HEK293T (cell line): Measurements from ENCODE around the gene CACNG1.

Experiments
- CTCF ChIA-PET: fragments of 350-600 bp; formaldehyde crosslinking; extraction: SDS; loops from one replicate; lab custom pipeline; 2021; ENCODE audit warnings: antibody characterized with exemption, inconsistent platforms; lab: Yijun Ruan, JAX
- POLR2A ChIA-PET: fragments of 350-600 bp; formaldehyde crosslinking; extraction: SDS; loops from one replicate; lab custom pipeline; 2020; ENCODE audit warnings: antibody characterized with exemption, inconsistent platforms; lab: Yijun Ruan, JAX
- DNase-seq: peaks from one replicate; pipeline ENCODE4 v3.0.0; 2012; ENCODE audit warnings: mixed read lengths; ENCODE audit errors: extremely low spot score
- ARNT ChIP-seq: fragments of 450-650 bp; IDR thresholded peaks from 2 replicates; pipeline ENCODE4 v1.6.1; 2017; ENCODE audit warnings: mild to moderate bottlenecking
- BHLHE40 ChIP-seq: fragments of 450-650 bp; IDR thresholded peaks from 2 replicates; pipeline ENCODE4 v1.6.1; 2016; ENCODE audit warnings: mild to moderate bottlenecking, moderate library complexity, borderline replicate concordance
- CTBP1 ChIP-seq: fragments of 450-650 bp; IDR thresholded peaks from 2 replicates; pipeline ENCODE4 v1.6.1; 2016; ENCODE audit warnings: borderline replicate concordance
- ELF4 ChIP-seq: fragments of 450-650 bp; IDR thresholded peaks from 2 replicates; pipeline ENCODE4 v1.6.1; 2017; ENCODE audit warnings: antibody characterized with exemption
- FOXA1 ChIP-seq: fragments of 450-650 bp; IDR thresholded peaks from 2 replicates; pipeline ENCODE4 v1.6.1; 2016; ENCODE audit warnings: mild to moderate bottlenecking
- FOXK2 ChIP-seq: fragments of 450-650 bp; IDR thresholded peaks from 2 replicates; pipeline ENCODE4 v1.6.1; 2016; ENCODE audit warnings: mild to moderate bottlenecking
- FOXM1 ChIP-seq: fragments of 450-650 bp; IDR thresholded peaks from 2 replicates; pipeline ENCODE4 v1.6.1; 2017; ENCODE audit warnings: mild to moderate bottlenecking, borderline replicate concordance
- HDGF ChIP-seq: fragments of 450-650 bp; IDR thresholded peaks from 2 replicates; pipeline ENCODE4 v1.6.1; 2017; ENCODE audit warnings: antibody characterized with exemption, borderline replicate concordance
- L3MBTL2 ChIP-seq: fragments of 450-650 bp; conservative IDR thresholded peaks from 2 replicates; pipeline ENCODE4 v1.6.1; 2016; ENCODE audit warnings: mild to moderate bottlenecking
- LEF1 ChIP-seq: fragments of 450-650 bp; IDR thresholded peaks from 2 replicates; pipeline ENCODE4 v1.6.1; 2017; ENCODE audit warnings: mild to moderate bottlenecking, borderline replicate concordance
- NFRKB ChIP-seq: fragments of 450-650 bp; IDR thresholded peaks from 2 replicates; pipeline ENCODE4 v1.6.1; 2016; ENCODE audit warnings: mild to moderate bottlenecking, moderate library complexity
- PKNOX1 ChIP-seq: fragments of 450-650 bp; IDR thresholded peaks from 2 replicates; pipeline ENCODE4 v1.6.1; 2016
- SP1 ChIP-seq: fragments of 450-650 bp; IDR thresholded peaks from 2 replicates; pipeline ENCODE4 v1.6.1; 2017
- SUZ12 ChIP-seq: fragments of 450-650 bp; IDR thresholded peaks from 2 replicates; pipeline ENCODE4 v1.6.1; 2016; ENCODE audit warnings: mild to moderate bottlenecking
- TARDBP ChIP-seq: fragments of 450-650 bp; IDR thresholded peaks from 2 replicates; pipeline ENCODE4 v1.6.1; 2016
- ZNF384 ChIP-seq: fragments of 450-650 bp; IDR thresholded peaks from 2 replicates; pipeline ENCODE4 v1.6.1; 2016

CACNG1 gene

GRCh38 chr17:67017910-67018309 is 26.4 kb upstream of the CACNG1 start:
- DNase-seq = no peak
- ChIA-PET CTCF (no interaction called here), POLR2A (no interaction called here)
- TF ChIP-seq BHLHE40 (no peak), CTBP1 (no peak), FOXK2 (no peak), HDGF (no peak), PKNOX1 (no peak), SUZ12 (no peak), ZNF384 (no peak), FOXA1 (no peak), ELF4 (no peak), NFRKB (no peak), SP1 (no peak), FOXM1 (no peak), ARNT (no peak), LEF1 (no peak), L3MBTL2 (no peak), TARDBP (no peak)

- ChIA-PET CTCF (no interaction called here), POLR2A (no interaction called here)
- no peak for TF ChIP-seq FOXM1
- TF ChIP-seq PKNOX1 = no peak
- no peak for TF ChIP-seq CTBP1
- no peak for TF ChIP-seq ELF4
- no peak for TF ChIP-seq BHLHE40
- TF ChIP-seq HDGF = no peak
- no peak for TF ChIP-seq ZNF384
- TF ChIP-seq NFRKB = no peak
- DNase-seq = no peak
Observed at GRCh38 chr17:67018471-67019434, 25.6 kb upstream of the CACNG1 start.

GRCh38 chr17:67019809-67020208 is 24.5 kb upstream of the CACNG1 start:
- ChIA-PET CTCF (no interaction called here), POLR2A (no interaction called here)
- no peak for DNase-seq
- TF ChIP-seq FOXM1 = no peak
- no peak for TF ChIP-seq BHLHE40
- TF ChIP-seq FOXA1 = no peak
- TF ChIP-seq PKNOX1 = no peak
- TF ChIP-seq SUZ12 = no peak
- TF ChIP-seq SP1 = no peak
- no peak for TF ChIP-seq FOXK2
- no peak for TF ChIP-seq L3MBTL2
- TF ChIP-seq NFRKB = no peak
- no peak for TF ChIP-seq LEF1
- no peak for TF ChIP-seq TARDBP
- no peak for TF ChIP-seq ZNF384

- POLR2A ChIA-PET = no interaction called here
- CTCF ChIA-PET = no interaction called here
- TF ChIP-seq TARDBP (no peak), SUZ12 (no peak), ARNT (no peak), FOXK2 (no peak), ZNF384 (no peak), BHLHE40 (no peak), NFRKB (no peak), L3MBTL2 (no peak), SP1 (no peak)
- DNase-seq = no peak
Observed at GRCh38 chr17:67020293-67020766, 24.0 kb upstream of the CACNG1 start.

- CTCF ChIA-PET = no interaction called here
- POLR2A ChIA-PET = no interaction called here
- DNase-seq = no peak
Observed at GRCh38 chr17:67021196-67021595, 23.2 kb upstream of the CACNG1 start.

GRCh38 chr17:67021743-67022450 is 22.5 kb upstream of the CACNG1 start:
- DNase-seq = no peak
- ChIA-PET POLR2A (no interaction called here), CTCF (no interaction called here)
- TF ChIP-seq BHLHE40 (no peak), SUZ12 (no peak), HDGF (no peak), ELF4 (no peak), FOXM1 (no peak), L3MBTL2 (no peak), SP1 (no peak), ZNF384 (no peak), PKNOX1 (no peak)

More at GRCh38 chr17:67021196-67021595, 23.2 kb upstream of the CACNG1 start:
- no peak for TF ChIP-seq ARNT
- no peak for TF ChIP-seq FOXK2
